GM21526 (cell line): Measurements from ENCODE around the gene GPC5.
"Not testable (repeated sequence)": the region's sequence is repeated elsewhere in the genome, so short reads cannot be mapped to it uniquely, and the experiment has no call there.

Experiments
- ATAC-seq: cut with Tn5 transposase; IDR thresholded peaks from one replicate; pipeline ENCODE4 v1.9.1; 2021; ENCODE audit warnings: moderate library complexity; ENCODE audit not compliant: unreplicated experiment, low FRiP score

The GPC5 gene

DNA sequence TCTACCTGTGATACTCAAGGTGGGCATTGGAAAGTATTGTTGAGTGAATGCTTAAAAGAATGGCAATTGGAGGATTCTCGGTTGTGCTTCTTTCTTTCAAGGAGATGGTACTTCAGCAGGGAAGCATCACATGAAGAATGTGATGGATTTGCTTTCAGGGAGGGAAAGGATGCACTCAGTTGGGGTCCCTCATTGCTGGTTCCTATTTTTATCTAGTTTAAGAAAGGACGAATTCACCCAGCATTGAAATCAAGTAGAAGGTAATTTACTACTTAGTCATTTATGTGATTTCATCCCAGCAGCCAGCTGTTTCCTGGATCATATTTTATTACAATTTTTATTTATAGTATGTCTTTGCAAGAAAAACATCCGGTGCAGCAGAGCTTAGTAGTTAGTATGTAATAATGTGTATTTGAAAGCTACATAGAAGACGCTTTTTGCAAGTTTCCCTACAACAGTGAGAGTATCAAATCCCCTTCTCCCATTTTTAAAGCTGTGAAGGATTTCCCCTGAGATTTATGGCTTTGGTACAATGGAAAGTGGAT lies 417.9 kb downstream of the GPC5 start:
- no peak for ATAC-seq

DNA sequence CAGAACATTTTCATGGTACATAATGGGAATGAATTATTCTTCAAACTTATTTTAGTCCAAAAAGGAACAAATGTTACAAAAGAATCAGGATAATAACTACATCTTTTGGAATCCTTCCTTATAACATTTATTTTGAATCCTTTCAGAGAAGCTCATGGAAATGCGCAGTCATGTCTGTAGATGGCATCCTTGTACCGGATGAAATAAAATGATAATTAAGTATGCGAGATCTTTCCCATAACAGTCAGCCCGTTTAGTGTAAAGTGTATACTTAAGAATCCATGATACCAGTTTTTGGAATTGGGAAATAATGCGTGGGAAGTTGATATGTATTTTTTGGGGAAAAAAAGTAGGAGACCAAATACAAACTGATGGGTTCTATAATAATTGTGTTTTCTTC lies 418.8 kb downstream of the GPC5 start:
- no peak for ATAC-seq

DNA sequence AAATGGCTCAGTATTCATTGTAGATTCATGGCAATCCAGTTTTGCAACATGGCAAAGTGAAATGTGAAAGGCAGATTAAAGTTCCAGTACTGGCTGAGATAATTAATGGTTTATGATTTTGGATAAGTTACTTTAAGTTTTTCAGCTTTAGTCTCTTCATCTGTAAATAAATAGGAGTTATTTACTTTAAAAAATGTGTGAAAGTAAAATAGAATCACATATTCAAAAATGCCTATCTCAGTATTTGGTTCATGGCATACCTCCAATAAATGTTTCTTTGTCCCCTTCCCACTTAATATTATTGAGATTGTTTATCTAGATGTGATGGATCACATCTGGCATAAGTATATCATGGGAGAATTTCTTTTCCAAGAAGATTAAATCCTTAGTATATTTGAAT lies 426.0 kb downstream of the GPC5 start:
- ATAC-seq = no peak

DNA sequence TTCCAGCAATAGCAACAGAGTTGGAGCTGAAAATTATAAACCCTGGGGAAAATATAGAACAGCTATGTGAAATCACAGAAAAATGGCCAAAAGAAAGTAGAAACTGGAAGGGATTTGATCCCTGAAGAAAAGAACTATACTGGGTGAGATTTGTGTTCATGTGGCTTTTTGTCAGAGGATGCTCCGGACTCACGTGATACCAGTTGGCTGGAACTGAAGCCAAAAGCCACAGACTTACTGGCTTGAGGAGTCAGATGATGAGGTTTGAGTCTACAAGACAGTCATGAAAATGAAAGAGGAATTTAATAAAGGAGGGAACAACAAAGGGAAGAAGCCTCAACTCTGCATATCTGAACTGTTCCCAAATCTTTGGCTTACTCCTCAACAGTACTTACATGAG lies 427.1 kb downstream of the GPC5 start:
- no peak for ATAC-seq

DNA sequence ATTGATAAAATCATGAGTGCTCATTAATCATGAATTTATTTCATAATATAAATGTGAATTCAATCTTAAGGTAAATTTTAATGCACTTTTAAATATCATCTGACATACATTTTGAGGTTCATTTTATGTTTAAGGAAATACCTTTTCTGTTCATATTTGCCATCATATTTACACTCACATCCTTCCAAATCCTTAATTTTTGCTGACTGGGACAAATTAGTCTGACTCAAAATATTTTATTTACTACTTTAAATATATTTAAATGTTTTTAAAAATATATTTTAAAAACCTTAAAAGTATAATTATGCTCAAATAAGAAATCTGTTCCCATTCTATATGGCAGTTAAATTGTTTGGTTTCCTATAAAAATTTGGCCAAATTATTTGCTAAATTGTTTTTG lies 438.1 kb downstream of the GPC5 start:
- ATAC-seq = no peak

DNA sequence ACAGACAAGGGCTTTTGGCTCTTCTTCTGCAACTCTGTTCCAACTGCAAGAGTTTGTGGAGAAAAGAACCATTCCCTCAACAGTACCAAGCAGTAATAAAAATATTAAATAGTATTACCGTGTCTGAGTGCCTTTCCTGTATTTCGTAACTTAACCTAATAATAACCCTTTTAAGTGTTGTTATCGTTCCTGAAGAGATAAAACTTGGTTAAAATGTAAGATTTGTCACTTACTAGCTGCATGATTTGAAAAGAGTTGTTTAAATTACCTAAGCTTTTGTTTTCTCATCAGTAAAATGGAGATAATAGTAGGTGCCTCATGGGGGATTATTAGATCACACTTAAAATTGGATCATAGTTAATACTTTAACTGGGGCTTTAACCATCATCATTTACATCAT lies 447.2 kb downstream of the GPC5 start:
- ATAC-seq = no peak

DNA sequence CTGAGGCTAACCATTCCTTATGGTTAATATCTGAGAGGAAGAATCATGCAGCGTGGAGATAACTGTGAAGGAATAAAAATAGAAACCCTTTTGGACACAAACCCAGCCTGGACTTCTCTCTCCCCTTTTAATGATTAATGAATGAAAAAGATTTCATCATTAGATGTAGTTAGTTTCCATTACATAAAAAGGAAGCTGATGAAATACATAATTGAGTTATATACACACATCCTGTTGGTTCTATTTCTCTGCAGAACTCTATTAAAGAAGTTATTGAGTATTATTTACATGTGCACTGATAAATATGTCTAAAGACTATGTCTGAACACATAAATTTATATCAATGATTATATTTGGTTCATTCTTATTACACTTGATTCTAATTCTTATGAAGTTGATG lies 465.3 kb downstream of the GPC5 start:
- no peak for ATAC-seq

DNA sequence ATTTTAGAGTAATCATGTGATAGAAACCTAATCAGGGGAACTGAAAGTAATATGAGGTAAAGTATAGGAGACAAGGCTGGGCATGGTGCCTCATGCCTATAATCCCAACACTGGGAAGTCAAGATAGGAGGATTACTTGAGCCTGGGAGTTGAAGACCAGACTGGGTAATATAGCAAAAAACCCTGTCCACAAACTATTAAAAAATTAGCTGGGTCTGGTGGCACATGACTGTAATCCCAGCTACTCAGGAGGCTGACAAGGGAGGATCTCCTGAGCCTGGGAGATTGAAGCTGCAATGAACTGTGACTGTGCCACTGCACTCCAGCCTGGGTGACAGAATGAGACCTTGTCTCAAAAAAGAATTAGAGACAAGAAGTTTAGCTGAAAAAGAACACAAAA lies 469.9 kb downstream of the GPC5 start:
- ATAC-seq = no peak

DNA sequence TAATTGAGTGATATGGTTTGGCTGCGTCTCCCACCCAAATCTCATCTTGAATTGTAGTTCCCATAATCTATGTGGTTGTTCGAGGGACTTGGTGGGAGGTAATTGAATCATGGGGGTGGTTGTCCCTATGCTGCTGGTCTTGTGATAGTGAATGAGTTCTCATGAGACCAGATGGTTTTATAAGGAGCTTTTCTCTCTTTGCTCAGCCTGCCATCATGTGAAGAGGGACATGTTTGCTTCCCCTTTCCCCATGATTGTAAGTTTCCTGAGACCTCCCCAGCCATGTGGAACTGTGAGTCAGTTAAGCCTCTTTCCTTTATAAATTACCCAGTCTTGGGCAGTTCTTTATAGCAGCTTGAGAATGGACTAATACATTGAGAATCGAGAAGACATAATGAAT lies 480.1 kb downstream of the GPC5 start:
- no peak for ATAC-seq

DNA sequence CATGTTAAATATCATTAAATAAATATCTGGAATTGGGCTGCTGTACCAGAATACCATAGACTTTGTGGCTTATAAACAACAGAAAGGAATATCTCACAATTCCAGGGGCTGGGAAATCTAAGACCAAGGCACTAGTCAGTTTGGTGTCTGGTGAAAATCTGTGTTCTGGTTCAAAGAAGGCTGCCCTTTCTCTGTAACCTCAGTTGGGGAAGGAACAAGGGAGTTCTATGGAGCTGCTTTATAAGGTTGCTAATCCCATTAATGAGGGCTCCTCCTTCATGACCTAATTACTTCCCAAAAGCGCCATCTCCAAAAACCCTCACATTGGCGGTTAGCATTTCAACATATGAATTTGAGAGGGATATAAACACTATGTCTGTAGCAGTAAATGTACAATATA lies 480.9 kb downstream of the GPC5 start:
- no peak for ATAC-seq

DNA sequence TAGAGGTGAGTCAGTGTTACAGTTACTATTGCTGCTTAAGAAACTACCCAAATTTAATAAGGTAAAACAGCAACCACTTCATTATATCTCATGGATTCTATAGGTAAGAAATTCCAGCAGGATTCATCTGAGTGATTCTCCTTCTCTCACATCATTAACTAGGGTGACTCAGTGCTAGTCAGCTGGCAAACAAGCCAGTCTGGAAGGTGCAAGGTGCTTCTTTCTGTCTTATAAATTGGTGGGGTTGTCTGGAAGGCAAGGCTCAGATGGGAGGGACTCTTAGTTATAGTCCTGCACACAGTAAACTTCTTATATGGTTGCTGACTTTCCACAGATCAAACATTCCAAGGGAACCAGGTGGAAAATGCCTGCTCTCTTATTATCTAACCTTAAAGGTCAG lies 484.5 kb downstream of the GPC5 start:
- ATAC-seq = no peak

DNA sequence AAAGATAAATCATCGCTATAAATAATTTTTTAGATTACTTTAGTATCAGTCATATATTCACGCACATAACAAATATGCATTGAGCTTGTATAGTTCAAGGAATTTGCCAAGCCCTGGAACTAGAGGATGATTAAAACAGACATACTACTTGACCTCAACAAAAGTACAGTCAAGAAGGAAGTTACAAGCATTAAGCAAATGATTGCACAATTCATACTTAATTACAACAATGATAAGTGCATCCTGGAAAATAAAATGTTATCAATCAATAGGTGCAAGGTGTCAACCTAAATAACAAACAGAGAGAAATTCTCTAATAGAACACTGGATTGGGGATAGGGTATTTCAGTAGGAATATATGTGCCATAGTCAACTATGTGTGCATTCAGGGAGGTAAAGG lies 491.2 kb downstream of the GPC5 start:
- no peak for ATAC-seq

DNA sequence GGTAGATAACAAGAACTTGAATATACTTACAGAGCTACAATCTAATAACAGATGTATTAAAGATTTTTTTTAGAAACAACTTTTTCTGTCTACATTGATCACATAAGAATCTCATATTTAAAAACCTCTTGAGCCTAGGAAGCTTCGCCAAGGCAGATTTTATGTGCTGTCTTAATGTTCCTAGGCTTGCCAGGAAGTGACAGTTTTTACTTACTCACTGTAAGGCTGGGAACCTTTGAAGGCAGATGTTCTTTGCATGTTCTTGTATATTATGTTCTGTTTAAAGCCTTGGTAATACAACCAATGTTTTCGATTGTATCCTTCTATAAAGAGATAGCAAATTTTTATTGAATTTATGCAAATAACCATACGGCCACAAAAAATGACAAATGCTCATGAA lies 492.7 kb downstream of the GPC5 start:
- ATAC-seq = no peak

DNA sequence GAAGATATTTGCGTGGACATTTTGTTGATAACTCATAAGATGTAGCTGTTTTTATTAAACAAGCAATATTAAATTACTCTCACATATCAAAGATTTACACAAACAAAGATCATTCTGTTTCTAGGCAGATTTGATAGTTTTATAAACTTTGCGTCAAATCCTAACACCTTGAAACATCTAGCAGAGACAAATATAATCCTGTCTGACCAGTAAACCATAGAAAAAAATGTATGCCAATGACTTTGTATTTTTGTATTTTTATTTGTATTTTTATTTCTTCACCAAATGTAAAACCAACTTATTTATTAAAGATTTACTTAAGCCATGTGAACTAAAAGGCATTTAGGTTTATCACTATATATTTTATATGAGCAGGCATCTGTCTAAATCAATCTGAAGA lies 494.6 kb downstream of the GPC5 start:
- ATAC-seq = no peak

DNA sequence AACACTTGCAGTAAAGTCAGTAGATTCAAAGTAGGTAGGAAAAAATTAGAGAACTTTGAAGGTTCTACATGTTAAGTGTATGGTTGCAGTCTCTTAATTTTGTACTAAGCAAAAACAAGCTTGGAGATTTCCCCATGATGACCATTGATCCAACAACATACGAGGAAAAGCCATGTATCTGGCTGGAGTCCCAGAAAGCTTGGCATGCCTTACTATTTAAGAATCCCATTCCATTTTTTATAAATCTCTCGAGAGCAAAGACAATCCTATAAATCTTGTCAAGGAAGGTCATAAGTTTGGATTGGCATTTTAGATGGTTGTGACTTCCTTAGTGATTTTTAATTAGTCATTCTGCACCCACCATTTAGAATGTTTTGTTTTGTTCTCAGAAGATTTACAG lies 495.9 kb downstream of the GPC5 start:
- no peak for ATAC-seq

DNA sequence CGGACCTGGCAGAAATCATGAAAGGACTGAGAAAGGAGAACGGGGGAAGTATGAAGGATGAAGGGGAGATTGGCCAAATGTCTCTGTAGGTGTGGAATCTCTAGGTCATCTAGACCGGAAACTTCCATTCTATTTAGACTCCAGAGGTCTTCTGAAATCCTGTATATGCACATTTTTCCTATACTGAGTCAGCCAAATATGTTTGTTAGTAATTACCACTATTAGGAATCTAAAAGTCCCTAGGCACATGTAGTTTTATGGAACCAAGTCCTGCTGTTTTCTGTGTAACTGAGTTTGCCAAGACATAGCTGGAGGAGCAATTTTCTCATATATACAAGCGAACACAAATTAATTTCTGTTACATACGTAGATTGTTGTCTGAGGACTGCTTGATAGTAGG lies 498.1 kb downstream of the GPC5 start:
- ATAC-seq = no peak

DNA sequence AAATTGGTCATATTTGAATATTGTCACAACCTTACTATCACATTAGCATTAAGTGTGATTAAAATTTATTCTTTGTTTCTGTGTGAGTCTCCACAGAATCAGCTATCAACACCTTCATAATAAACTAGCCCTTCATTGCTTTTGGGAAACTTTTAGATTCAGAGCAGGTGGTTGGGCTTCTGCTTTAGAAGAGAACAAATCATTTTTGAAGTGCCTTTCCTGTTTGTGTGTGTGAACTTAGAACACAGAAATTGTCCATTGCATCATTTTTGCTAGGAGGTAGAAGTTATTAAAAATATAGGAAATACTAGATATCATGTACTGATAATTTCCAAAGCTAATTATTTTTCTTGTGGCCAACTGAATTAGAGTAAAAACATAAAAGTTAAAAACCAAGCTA lies 500.6 kb downstream of the GPC5 start:
- not testable (repeated sequence) for ATAC-seq

DNA sequence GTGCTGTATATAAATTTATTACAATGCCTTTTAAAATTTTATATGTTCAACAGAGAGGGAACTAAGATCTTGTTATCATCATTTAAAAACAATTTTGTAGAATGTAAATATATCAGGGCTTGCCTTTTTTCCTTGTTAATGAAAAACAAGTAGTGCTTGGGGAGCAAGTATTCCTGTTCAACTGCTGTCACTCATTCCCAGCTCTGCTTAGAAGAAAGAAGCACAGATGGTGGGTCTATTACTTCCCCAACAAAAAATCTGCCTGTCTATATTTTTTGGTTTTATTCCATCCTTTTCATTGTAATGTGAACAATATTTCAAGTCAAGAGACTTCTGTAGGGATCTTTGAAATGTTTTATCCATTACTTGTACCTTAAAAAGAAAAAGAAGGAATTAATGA lies 503.9 kb downstream of the GPC5 start:
- no peak for ATAC-seq

DNA sequence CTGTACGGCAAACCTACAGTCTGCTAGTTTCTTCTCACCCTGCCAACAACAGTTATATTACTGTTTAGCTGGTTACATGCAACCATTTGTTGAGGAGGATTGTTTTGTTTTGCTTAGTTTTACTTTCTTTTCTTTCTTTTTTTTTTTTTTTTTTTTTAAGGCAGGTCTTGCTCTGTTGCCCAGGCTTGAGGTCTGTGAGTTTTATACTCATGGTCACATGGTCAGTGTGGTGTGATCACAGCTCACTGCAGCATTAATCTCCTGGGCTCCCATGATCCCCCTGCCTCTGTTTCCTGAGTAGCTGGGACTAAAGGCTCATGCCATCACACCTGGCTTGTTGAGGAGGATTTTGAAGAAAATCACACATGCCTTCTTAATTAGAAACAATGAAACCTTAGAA lies 505.6 kb downstream of the GPC5 start:
- no peak for ATAC-seq

DNA sequence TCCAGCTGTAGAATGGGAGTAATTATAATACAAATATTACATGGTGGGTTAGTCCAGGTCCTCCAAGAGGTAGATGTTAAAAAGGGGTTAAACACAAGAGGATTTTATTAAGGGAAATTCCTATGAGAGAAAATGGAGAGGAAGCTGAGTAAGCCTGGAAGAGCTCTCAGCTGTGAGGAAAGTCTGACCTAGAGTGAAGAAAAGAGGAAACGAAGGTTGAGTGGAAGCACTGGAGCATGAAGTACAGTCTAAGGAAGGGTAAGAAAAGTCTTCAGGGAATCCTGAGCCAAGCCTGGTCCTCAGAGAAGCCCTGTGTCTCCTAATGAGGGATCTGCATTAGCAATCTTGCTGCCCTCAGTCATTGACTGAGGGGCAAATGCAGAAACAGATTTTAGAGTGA lies 506.2 kb downstream of the GPC5 start:
- ATAC-seq = no peak

DNA sequence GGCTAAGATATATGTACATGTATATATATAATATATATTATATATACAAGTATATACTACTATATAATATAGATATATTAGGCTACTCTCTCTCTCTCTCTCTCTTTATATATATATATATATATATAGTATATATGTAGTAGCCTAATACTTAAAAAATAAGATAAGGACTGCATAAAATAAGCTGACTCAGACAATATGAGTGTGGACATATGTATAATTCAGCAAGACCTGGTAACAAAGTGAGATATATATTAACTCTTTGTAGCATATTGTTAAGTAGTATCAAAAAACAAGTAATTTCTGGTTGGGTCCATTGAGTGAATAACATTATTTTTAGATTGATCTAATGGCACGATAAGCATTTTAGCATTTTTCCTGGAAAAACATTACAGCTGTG lies 509.0 kb downstream of the GPC5 start:
- no peak for ATAC-seq

DNA sequence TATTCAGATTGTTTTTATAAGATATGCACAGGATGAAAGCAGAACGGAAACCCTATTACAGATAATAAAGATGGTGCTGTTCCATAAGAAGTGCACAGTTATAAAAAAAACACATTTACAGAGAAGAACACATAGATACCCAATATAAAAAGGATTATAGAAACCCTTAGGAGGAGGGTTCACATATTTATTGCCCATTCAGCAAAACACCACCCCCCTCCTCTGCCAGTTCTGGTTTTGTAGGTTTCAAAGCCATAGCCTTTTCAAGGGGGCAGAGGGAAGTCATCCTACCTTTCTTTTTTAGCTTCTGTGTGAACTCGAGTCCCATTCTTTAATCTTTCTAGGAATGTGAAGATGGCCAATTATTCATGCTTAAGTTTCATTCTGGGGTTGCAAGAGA lies 511.2 kb downstream of the GPC5 start:
- no peak for ATAC-seq

DNA sequence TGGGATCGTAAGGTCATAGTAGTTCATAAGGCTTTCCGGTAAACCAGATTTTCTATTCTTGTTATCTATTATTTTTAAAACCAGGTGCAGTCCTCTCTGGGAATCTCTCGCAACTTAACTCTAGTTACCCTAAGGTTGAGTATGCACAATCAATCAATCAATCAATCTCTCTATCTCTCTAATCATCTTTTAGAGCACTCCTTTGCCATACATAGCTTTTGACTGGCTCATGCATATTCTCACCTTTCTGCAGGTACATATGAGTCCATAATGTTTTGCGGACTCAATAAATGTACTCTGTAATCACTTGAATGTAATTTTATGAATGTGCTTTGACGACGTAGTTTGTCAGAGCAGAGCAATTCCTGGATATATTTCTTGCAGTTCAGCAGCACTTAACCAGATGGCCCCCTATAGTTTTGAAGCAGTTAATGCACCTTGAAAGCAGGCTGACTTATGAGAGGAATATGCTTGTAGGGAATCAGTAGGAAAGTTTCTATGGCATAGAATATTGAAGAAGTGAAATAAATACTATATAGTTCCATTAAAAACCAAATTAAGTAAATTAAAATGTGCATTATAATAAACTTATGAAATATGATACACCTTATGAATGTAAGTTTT lies 524.7 kb downstream of the GPC5 start:
- no peak for ATAC-seq
